HG03558 (cell line): Measurements from ENCODE around the gene ENAH.

ENCODE experiments used
- ATAC-seq: cut with Tn5 transposase; IDR thresholded peaks from one replicate; pipeline ENCODE4 v1.9.1; 2021; ENCODE audit warnings: moderate number of reproducible peaks; ENCODE audit not compliant: unreplicated experiment; ENCODE audit errors: extremely low read depth

Gene ENAH

GRCh38 chr1:225611537-225612223 lies 41.2 kb downstream of the ENAH start:
- no peak for ATAC-seq

GRCh38 chr1:225610539-225610938 lies 42.4 kb downstream of the ENAH start:
- ATAC-seq, result no peak

- ATAC-seq, result no peak
Measured at GRCh38 chr1:225608014-225608796, 44.7 kb downstream of the ENAH start.

- no peak for ATAC-seq
Measured at GRCh38 chr1:225607355-225607754, 45.6 kb downstream of the ENAH start.

- no peak for ATAC-seq
Measured at GRCh38 chr1:225603538-225604354, 49.2 kb downstream of the ENAH start.

GRCh38 chr1:225602590-225603206 lies 50.2 kb downstream of the ENAH start:
- ATAC-seq, result no peak

- ATAC-seq, result no peak
Measured at GRCh38 chr1:225601902-225602589, 50.9 kb downstream of the ENAH start.

GRCh38 chr1:225598847-225599246 lies 54.1 kb downstream of the ENAH start:
- ATAC-seq, result no peak

GRCh38 chr1:225597926-225598575 lies 54.9 kb downstream of the ENAH start:
- no peak for ATAC-seq

GRCh38 chr1:225596736-225597135 lies 56.2 kb downstream of the ENAH start:
- no peak for ATAC-seq

- no peak for ATAC-seq
Measured at GRCh38 chr1:225595974-225596551, 56.9 kb downstream of the ENAH start.

GRCh38 chr1:225595452-225595851 lies 57.5 kb downstream of the ENAH start:
- no peak for ATAC-seq

- no peak for ATAC-seq
Measured at GRCh38 chr1:225593414-225593813, 59.5 kb downstream of the ENAH start.

- ATAC-seq, result no peak
Measured at GRCh38 chr1:225592362-225593025, 60.4 kb downstream of the ENAH start.

GRCh38 chr1:225587310-225587709 lies 65.6 kb downstream of the ENAH start:
- no peak for ATAC-seq

- ATAC-seq, result no peak
Measured at GRCh38 chr1:225581186-225581585, 71.7 kb downstream of the ENAH start.

- no peak for ATAC-seq
Measured at GRCh38 chr1:225580238-225581099, 72.5 kb downstream of the ENAH start.
